Measurements from ENCODE around the gene ANKRD16.

The ANKRD16 gene

GRCh38 chr10:5921746-5922145, 32.1 kb upstream of the ANKRD16 start:
- TF ChIP-seq FOXP2 (optimal IDR thresholded peaks at IDR 0.05; ENCODE audit: borderline replicate concordance, extremely low read depth, extremely low read length, insufficient read depth), result no peak
- no peak for TF ChIP-seq TAF1 (IDR thresholded peaks at IDR 0.05; ENCODE audit: borderline replicate concordance, insufficient read depth, low read length)
- no peak for TF ChIP-seq POLR2AphosphoS5 (IDR thresholded peaks at IDR 0.05; ENCODE audit: low read depth, low read length)
- no peak for TF ChIP-seq REST (IDR thresholded peaks at IDR 0.05; ENCODE audit: insufficient read depth in 1 of 2, low read depth in 2 of 2, low read length in 2 of 2)
- TF ChIP-seq SIN3A (IDR thresholded peaks at IDR 0.05; ENCODE audit: borderline replicate concordance, insufficient read depth, low read length), result no peak

- TF ChIP-seq FOXP2 (optimal IDR thresholded peaks at IDR 0.05; ENCODE audit: borderline replicate concordance, extremely low read depth, extremely low read length, insufficient read depth), result no peak
- no peak for TF ChIP-seq TAF1 (IDR thresholded peaks at IDR 0.05; ENCODE audit: borderline replicate concordance, insufficient read depth, low read length)
Observed at GRCh38 chr10:5919568-5919967, 29.9 kb upstream of the ANKRD16 start.

- TF ChIP-seq FOXP2 (optimal IDR thresholded peaks at IDR 0.05; ENCODE audit: borderline replicate concordance, extremely low read depth, extremely low read length, insufficient read depth), result no peak
- TF ChIP-seq TAF1 (IDR thresholded peaks at IDR 0.05; ENCODE audit: borderline replicate concordance, insufficient read depth, low read length), result no peak
- no peak for TF ChIP-seq SIN3A (IDR thresholded peaks at IDR 0.05; ENCODE audit: borderline replicate concordance, insufficient read depth, low read length)
- TF ChIP-seq REST (IDR thresholded peaks at IDR 0.05; ENCODE audit: insufficient read depth in 1 of 2, low read depth in 2 of 2, low read length in 2 of 2), result no peak
- TF ChIP-seq POLR2AphosphoS5 (IDR thresholded peaks at IDR 0.05; ENCODE audit: low read depth, low read length), result no peak
Observed at GRCh38 chr10:5918763-5919162, 29.1 kb upstream of the ANKRD16 start.

- TF ChIP-seq REST (IDR thresholded peaks at IDR 0.05; ENCODE audit: insufficient read depth in 1 of 2, low read depth in 2 of 2, low read length in 2 of 2) (no peak), POLR2AphosphoS5 (IDR thresholded peaks at IDR 0.05; ENCODE audit: low read depth, low read length) (no peak), TAF1 (IDR thresholded peaks at IDR 0.05; ENCODE audit: borderline replicate concordance, insufficient read depth, low read length) (no peak), SIN3A (IDR thresholded peaks at IDR 0.05; ENCODE audit: borderline replicate concordance, insufficient read depth, low read length) (no peak), FOXP2 (optimal IDR thresholded peaks at IDR 0.05; ENCODE audit: borderline replicate concordance, extremely low read depth, extremely low read length, insufficient read depth) (no peak)
Observed at GRCh38 chr10:5917305-5917704, 27.6 kb upstream of the ANKRD16 start.

GRCh38 chr10:5915451-5915850, 25.8 kb upstream of the ANKRD16 start:
- TF ChIP-seq FOXP2 (optimal IDR thresholded peaks at IDR 0.05; ENCODE audit: borderline replicate concordance, extremely low read depth, extremely low read length, insufficient read depth) (no peak), POLR2AphosphoS5 (IDR thresholded peaks at IDR 0.05; ENCODE audit: low read depth, low read length) (no peak), SIN3A (IDR thresholded peaks at IDR 0.05; ENCODE audit: borderline replicate concordance, insufficient read depth, low read length) (no peak), TAF1 (IDR thresholded peaks at IDR 0.05; ENCODE audit: borderline replicate concordance, insufficient read depth, low read length) (no peak), REST (IDR thresholded peaks at IDR 0.05; ENCODE audit: insufficient read depth in 1 of 2, low read depth in 2 of 2, low read length in 2 of 2) (no peak)
